Activated T-helper 1 cell treated with anti-CD3 and anti-CD28 coated beads, Interleukin-12 subunit alpha, Interleukin-12 subunit beta, Interleukin-2, Interleukin-4 antibody, amounts not matched to agents 30 ng/mL and 10 ng/mL and 1 ng/mL, durations not matched to agents 14 hours and 24 hours and 36 hours (primary cell): Measurements from ENCODE around the gene ZP1. TPM values are rescaled to one million over a fixed set of nuclear protein-coding genes. Genes with fewer than 3 reads are reported as not detected.

Source experiments
- total RNA-seq: library from RNA; stranded (reverse); gene quantifications from 2 replicates; pipeline ENCODE4 v1.2.3, GENCODE V29; 2022

The ZP1 gene
- total RNA-seq, 1 donor from 2014 or later: not detected

Other genes starting within 250 kb of the ZP1 start
- not detected in 2 replicates for gene MS4A8, start 167.9 kb upstream of the ZP1 start, total RNA-seq
- gene MS4A18, start 142.8 kb upstream of the ZP1 start, total RNA-seq: not detected in 2 replicates
- not detected in 2 replicates for gene MS4A15, start 110.7 kb upstream of the ZP1 start, total RNA-seq
- gene MS4A10, start 82.2 kb upstream of the ZP1 start, total RNA-seq: not detected in 2 replicates
- gene CCDC86, start 25.4 kb upstream of the ZP1 start, total RNA-seq: 88.2 and 92.2 TPM in 2 replicates
- 0.10 TPM in 2 replicates for gene PTGDR2, start 11.6 kb upstream of the ZP1 start, total RNA-seq
- gene PRPF19, start 39.0 kb downstream of the ZP1 start, total RNA-seq: 221 and 222 TPM in 2 replicates
- gene TMEM109, start 46.6 kb downstream of the ZP1 start, total RNA-seq: 138 and 143 TPM in 2 replicates
- gene TMEM132A, start 56.9 kb downstream of the ZP1 start, total RNA-seq: 2.4 and 3.2 TPM in 2 replicates
- gene SLC15A3, start 84.6 kb downstream of the ZP1 start, total RNA-seq: 1.7 and 2.0 TPM in 2 replicates
- gene CD6, start 104.1 kb downstream of the ZP1 start, total RNA-seq: 411 and 416 TPM in 2 replicates
- 336 and 339 TPM in 2 replicates for gene CD5, start 234.9 kb downstream of the ZP1 start, total RNA-seq